Nephron (organoid): ENCODE results near the gene PRKRA.

Experiments used
- H3K27ac Mint-ChIP-seq, 3 experiments: 2 replicates each; pipeline ENCODE4 v1.8.0; 2020; ENCODE audit warnings: mixed read lengths in 3 of 3, mild to moderate bottlenecking in 2 of 3, moderate library complexity in 1 of 3
- H3K27me3 Mint-ChIP-seq: 2 replicates; pipeline ENCODE4 v1.8.0; 2021; ENCODE audit warnings: low read depth, mild to moderate bottlenecking, moderate library complexity, mixed read lengths
- H3K36me3 Mint-ChIP-seq: 2 replicates; pipeline ENCODE4 v1.8.0; 2020; ENCODE audit warnings: low read depth, mixed read lengths
- H3K4me1 Mint-ChIP-seq: 2 replicates; pipeline ENCODE4 v1.8.0; 2020; ENCODE audit warnings: mixed read lengths
- H3K4me3 Mint-ChIP-seq, 3 experiments: 2 replicates each; pipeline ENCODE4 v1.8.0; 2020; ENCODE audit warnings: mild to moderate bottlenecking in 3 of 3, mixed read lengths in 3 of 3, moderate library complexity in 2 of 3
- H3K9me3 Mint-ChIP-seq: 2 replicates; pipeline ENCODE4 v1.8.0; 2020; ENCODE audit warnings: mixed read lengths
- TF ChIP-seq, protein P1 (sequence below), 3 experiments: fragments of 200-600 bp; sonication (generic); IDR thresholded peaks; one replicate each; pipeline ENCODE4 v1.5.0; 2021; ENCODE audit warnings: antibody characterized with exemption in 3 of 3; ENCODE audit not compliant: unreplicated experiment in 3 of 3

PRKRA gene

DNA sequence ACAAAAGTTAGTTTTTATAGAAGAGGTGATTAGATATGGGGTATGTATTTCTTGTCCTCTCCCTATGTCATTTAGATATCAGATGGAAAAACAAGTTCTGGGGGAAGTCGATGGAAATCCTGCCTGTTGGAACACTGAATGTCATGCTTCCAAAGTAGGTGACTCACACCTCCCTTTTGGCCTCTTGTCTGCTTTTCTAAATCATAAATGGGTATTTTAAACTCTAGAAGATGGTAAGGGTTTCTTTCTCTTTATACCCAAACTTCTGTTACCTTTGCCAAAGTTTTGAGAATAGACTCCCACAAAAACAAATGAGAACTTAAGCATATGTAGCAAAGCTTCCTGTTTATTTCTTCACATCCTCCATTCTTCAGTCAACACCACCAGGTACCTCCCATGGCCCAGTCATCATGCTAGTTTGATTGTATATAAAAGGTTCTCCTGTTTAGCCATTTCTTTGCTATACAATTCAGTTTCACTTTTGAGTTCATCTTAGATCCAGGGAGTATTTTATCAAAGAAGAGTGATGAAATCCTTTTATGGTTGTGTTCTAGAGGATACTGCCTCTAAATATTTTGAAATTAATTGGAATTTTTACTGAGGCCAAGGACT is 63.9 kb downstream of the PRKRA start:
- Mint-ChIP-seq H3K4me3 (no peak overlapping the region), H3K27me3 (no peaks in the 10 kb centered on the region), H3K4me1 (no peaks in the 10 kb centered on the region), H3K36me3 (peaks cover 14% of the 10 kb centered on the region), H3K9me3 (no peaks in the 10 kb centered on the region), H3K27ac (no peak overlapping the region)
- TF ChIP-seq, protein P1, sequence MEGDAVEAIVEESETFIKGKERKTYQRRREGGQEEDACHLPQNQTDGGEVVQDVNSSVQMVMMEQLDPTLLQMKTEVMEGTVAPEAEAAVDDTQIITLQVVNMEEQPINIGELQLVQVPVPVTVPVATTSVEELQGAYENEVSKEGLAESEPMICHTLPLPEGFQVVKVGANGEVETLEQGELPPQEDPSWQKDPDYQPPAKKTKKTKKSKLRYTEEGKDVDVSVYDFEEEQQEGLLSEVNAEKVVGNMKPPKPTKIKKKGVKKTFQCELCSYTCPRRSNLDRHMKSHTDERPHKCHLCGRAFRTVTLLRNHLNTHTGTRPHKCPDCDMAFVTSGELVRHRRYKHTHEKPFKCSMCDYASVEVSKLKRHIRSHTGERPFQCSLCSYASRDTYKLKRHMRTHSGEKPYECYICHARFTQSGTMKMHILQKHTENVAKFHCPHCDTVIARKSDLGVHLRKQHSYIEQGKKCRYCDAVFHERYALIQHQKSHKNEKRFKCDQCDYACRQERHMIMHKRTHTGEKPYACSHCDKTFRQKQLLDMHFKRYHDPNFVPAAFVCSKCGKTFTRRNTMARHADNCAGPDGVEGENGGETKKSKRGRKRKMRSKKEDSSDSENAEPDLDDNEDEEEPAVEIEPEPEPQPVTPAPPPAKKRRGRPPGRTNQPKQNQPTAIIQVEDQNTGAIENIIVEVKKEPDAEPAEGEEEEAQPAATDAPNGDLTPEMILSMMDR (IDR thresholded peaks at IDR 0.05; ENCODE audit: unreplicated experiment in 3 of 3): no peak

DNA sequence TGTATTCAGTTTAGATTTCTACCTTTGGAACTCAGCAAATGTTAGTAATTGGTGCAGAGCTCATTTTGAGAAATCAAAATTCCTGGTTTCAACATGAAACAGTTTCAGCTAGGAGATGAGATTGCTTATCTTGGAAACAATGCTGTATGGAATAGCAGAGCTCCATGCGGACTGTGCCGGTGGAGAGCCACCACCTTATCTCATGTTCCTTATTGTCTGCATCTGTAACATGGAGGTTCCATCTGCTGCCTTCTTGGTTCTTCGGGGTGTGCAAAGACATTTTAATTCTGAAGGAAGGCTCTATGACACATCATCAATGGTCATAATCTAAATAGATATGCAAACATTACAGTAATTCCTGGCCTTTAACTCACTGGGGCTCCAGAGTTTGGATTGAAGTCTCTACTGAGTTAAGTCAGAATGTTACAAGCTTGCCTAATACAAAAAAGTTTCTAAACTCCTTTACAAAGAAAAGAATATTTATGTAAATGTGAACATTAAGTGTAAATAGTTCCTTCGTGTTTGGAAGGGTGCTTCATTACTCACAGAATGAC is 65.3 kb downstream of the PRKRA start:
- no peak overlapping the region for H3K4me3 Mint-ChIP-seq
- no peaks in the 10 kb centered on the region for H3K9me3 Mint-ChIP-seq
- peaks cover 10% of the 10 kb centered on the region for H3K36me3 Mint-ChIP-seq
- no peaks in the 10 kb centered on the region for H3K4me1 Mint-ChIP-seq
- H3K27me3 Mint-ChIP-seq: no peaks in the 10 kb centered on the region
- TF ChIP-seq, protein P1 (IDR thresholded peaks at IDR 0.05; ENCODE audit: unreplicated experiment in 3 of 3): no peak
- H3K27ac Mint-ChIP-seq: no peak overlapping the region

DNA sequence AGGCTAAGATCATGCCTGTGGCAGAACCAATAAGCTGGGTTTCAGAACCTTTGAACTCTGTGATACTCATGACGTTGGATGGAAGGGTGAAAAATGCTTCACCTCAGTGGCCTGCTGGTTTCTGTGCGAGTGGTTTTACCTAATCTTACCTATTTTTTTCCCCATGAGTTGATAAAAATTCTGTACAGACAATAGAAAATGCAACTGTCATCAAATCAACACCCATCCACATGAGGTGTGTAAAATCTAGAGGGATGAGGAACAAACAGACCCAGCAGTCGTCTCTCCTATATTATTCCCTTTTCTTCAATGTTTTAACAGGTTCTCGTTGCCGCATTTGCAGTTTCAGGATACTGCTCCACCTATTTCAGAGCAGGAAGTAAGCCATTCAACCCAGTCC is 67.3 kb downstream of the PRKRA start:
- Mint-ChIP-seq H3K27me3 (no peaks in the 10 kb centered on the region), H3K36me3 (peaks cover 4% of the 10 kb centered on the region), H3K9me3 (no peaks in the 10 kb centered on the region), H3K27ac (no peak overlapping the region), H3K4me1 (no peaks in the 10 kb centered on the region), H3K4me3 (no peak overlapping the region)
- TF ChIP-seq, protein P1 (IDR thresholded peaks at IDR 0.05; ENCODE audit: unreplicated experiment in 3 of 3): no peak
